ENCODE data around the gene SLC8B1.

Gene SLC8B1

GRCh38 chr12:113267621-113268020, 67.3 kb downstream of the SLC8B1 start:
- no peak for DNase-seq

GRCh38 chr12:113266106-113266895, 68.6 kb downstream of the SLC8B1 start:
- DNase-seq, result no peak

- DNase-seq, result no peak
Measured at GRCh38 chr12:113263431-113263963, 71.4 kb downstream of the SLC8B1 start.

- DNase-seq, result no peak
Measured at GRCh38 chr12:113262710-113263109, 72.2 kb downstream of the SLC8B1 start.

- DNase-seq, result peak; percentile 39
Measured at GRCh38 chr12:113261847-113262470, 73.0 kb downstream of the SLC8B1 start.

- no peak for DNase-seq
Measured at GRCh38 chr12:113260636-113261300, 74.1 kb downstream of the SLC8B1 start.

- DNase-seq, result peak; percentile 55
Measured at GRCh38 chr12:113260127-113260526, 74.8 kb downstream of the SLC8B1 start.

GRCh38 chr12:113257564-113257963, 77.3 kb downstream of the SLC8B1 start:
- DNase-seq, result no peak

GRCh38 chr12:113254298-113254697, 80.6 kb downstream of the SLC8B1 start:
- no peak for DNase-seq

- no peak for DNase-seq
Measured at GRCh38 chr12:113253532-113254285, 81.2 kb downstream of the SLC8B1 start.

GRCh38 chr12:113252494-113252893, 82.4 kb downstream of the SLC8B1 start:
- no peak for DNase-seq

GRCh38 chr12:113251404-113252070, 83.4 kb downstream of the SLC8B1 start:
- DNase-seq, result no peak

- DNase-seq, result no peak
Measured at GRCh38 chr12:113250045-113250444, 84.9 kb downstream of the SLC8B1 start.

- DNase-seq, result no peak
Measured at GRCh38 chr12:113249546-113249945, 85.4 kb downstream of the SLC8B1 start.

GRCh38 chr12:113248842-113249435, 86.0 kb downstream of the SLC8B1 start:
- DNase-seq, result no peak
